ENCODE results near the gene PHACTR1.

DNA sequence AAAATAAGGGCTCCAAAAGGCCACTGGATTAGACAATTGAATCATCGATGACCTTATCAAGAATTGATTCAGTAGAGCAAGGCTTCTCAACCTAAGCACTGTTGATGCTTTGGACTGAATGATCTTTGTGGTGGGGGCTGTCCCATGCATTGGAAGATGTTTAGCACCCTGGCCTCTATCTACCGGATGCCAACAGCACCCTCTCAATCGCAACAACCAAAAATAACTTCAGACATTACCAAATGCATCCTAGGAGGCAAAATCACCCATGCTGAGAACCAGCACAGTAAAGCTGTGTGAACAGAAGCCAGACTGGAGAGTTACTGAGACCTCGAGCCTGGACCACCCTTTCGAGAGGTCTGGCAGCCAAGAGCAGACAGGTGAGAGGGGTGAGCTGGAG lies 544.3 kb downstream of the PHACTR1 start:
- TF ChIP-seq, protein P1, sequence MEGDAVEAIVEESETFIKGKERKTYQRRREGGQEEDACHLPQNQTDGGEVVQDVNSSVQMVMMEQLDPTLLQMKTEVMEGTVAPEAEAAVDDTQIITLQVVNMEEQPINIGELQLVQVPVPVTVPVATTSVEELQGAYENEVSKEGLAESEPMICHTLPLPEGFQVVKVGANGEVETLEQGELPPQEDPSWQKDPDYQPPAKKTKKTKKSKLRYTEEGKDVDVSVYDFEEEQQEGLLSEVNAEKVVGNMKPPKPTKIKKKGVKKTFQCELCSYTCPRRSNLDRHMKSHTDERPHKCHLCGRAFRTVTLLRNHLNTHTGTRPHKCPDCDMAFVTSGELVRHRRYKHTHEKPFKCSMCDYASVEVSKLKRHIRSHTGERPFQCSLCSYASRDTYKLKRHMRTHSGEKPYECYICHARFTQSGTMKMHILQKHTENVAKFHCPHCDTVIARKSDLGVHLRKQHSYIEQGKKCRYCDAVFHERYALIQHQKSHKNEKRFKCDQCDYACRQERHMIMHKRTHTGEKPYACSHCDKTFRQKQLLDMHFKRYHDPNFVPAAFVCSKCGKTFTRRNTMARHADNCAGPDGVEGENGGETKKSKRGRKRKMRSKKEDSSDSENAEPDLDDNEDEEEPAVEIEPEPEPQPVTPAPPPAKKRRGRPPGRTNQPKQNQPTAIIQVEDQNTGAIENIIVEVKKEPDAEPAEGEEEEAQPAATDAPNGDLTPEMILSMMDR (conservative IDR thresholded peaks at IDR 0.05; ENCODE audit: low read depth, low read length): no peak
- TF ChIP-seq EZH2 (IDR thresholded peaks at IDR 0.05; ENCODE audit: borderline replicate concordance, low read depth, low read length, poor library complexity, severe bottlenecking): no peak
